ENCODE results near the gene ISOC2.

The ISOC2 gene

DNA sequence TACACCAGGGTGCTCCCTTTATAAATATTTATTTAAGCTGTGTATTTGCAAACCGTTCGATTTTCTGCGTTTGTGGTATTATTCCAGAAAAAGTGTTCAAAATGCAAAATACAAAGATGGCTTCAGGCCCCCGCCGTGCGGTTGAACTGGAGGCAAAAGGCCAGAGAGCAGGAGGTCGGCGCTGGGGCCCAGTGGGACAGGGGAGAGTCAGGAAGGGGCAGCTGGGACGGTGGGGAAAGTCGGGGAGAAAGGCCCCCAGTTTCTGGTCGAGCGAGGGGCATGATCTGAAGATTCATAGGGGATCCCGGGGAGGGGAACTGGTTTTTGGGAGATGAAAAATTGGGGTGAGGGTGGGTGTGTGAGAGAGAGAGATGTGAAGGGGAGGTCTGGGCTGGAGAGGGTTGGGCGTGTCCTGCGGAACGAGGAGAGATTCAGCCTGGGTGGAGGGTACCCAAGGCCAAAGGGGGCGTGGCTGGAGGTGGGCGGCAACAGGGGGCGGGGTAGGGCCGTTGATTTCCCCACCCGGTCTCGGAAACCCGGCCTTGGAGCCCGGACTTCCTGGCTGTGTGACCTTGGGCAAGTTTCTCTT is 678 bp downstream of the ISOC2 start:
- Histone ChIP-seq H3F3A (ENCODE audit: insufficient read depth, low read length) (no peaks in the 10 kb centered on the region), H3K4me3 (ENCODE audit: low read depth, low read length, poor library complexity, severe bottlenecking) (peak overlapping the region; percentile 88), H3K9me3 (ENCODE audit: low read length) (no peaks in the 10 kb centered on the region), H3K27me3 (ENCODE audit: insufficient read depth, low read length) (no peaks in the 10 kb centered on the region), H3K9me2 (ENCODE audit: low read depth, low read length) (no peaks in the 10 kb centered on the region), H3K4me1 (ENCODE audit: insufficient read depth, low read length, severe bottlenecking) (peaks cover 20% of the 10 kb centered on the region), H4K20me1 (ENCODE audit: insufficient read depth, low read length) (no peaks in the 10 kb centered on the region), H3K79me2 (ENCODE audit: insufficient read depth, low read length) (no peaks in the 10 kb centered on the region), H2AFZ (ENCODE audit: low read length) (no peak overlapping the region), H3K4me2 (ENCODE audit: low read length) (peak overlapping the region; percentile 76), H3K27ac (ENCODE audit: low read depth, low read length, poor library complexity, severe bottlenecking) (peak overlapping the region; percentile 93), H3K9ac (ENCODE audit: low read length) (peak overlapping the region; percentile 95), H3K36me3 (ENCODE audit: insufficient read depth, low read length) (0 out of 2 replicates have a peak, but pooled peaks cover 8% of the 10 kb centered on the region)
- no peak for TF ChIP-seq EZH2 (IDR thresholded peaks at IDR 0.05; ENCODE audit: borderline replicate concordance, low read length)
- TF ChIP-seq, protein P1, sequence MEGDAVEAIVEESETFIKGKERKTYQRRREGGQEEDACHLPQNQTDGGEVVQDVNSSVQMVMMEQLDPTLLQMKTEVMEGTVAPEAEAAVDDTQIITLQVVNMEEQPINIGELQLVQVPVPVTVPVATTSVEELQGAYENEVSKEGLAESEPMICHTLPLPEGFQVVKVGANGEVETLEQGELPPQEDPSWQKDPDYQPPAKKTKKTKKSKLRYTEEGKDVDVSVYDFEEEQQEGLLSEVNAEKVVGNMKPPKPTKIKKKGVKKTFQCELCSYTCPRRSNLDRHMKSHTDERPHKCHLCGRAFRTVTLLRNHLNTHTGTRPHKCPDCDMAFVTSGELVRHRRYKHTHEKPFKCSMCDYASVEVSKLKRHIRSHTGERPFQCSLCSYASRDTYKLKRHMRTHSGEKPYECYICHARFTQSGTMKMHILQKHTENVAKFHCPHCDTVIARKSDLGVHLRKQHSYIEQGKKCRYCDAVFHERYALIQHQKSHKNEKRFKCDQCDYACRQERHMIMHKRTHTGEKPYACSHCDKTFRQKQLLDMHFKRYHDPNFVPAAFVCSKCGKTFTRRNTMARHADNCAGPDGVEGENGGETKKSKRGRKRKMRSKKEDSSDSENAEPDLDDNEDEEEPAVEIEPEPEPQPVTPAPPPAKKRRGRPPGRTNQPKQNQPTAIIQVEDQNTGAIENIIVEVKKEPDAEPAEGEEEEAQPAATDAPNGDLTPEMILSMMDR (IDR thresholded peaks at IDR 0.05; ENCODE audit: low read length): no peak

DNA sequence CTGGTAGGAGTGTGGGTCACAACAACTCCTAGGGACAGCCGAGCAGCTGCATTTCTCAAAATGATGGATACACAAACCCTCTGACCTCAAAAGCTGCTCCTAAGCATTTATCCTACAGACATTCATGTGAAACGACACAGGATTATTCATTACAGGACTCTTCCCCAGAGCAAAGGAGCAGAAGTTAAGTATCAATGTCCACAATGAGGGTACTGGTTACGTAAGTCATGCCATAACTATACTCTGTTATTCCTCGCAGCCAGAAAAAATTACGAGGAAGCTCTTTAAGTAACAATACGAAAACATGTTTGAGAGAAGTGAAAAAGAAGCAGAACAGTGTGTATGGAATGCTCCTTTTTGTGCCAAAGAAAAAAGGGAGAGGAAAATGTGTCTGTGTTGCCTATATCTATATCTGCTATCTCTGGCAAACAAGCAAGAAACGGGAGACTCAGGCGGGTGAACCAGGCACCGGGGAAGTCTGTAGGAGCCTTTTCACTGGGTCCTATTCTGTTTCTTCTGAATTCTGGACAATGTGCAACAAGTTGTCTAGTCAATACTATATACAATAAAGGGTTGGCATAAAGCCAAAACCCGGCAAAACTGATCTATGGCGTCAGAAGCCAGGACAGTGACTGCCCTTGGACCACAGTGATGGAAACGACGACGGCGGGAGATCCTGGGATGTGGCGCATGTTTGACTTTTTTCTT is 1.3 kb downstream of the ISOC2 start:
- Histone ChIP-seq H2AFZ (ENCODE audit: low read length) (no peak overlapping the region), H3K4me2 (ENCODE audit: low read length) (peak overlapping the region; percentile 76), H3K4me3 (ENCODE audit: low read depth, low read length, poor library complexity, severe bottlenecking) (peak overlapping the region; percentile 88), H3K79me2 (ENCODE audit: insufficient read depth, low read length) (no peaks in the 10 kb centered on the region), H3F3A (ENCODE audit: insufficient read depth, low read length) (no peaks in the 10 kb centered on the region), H4K20me1 (ENCODE audit: insufficient read depth, low read length) (no peaks in the 10 kb centered on the region), H3K9me2 (ENCODE audit: low read depth, low read length) (no peaks in the 10 kb centered on the region), H3K4me1 (ENCODE audit: insufficient read depth, low read length, severe bottlenecking) (peaks cover 20% of the 10 kb centered on the region), H3K27me3 (ENCODE audit: insufficient read depth, low read length) (no peaks in the 10 kb centered on the region), H3K27ac (ENCODE audit: low read depth, low read length, poor library complexity, severe bottlenecking) (no peak overlapping the region), H3K9me3 (ENCODE audit: low read length) (no peaks in the 10 kb centered on the region), H3K9ac (ENCODE audit: low read length) (peak overlapping the region; percentile 18; the same call in 1 of the 2 replicates), H3K36me3 (ENCODE audit: insufficient read depth, low read length) (0 out of 2 replicates have a peak, but pooled peaks cover 8% of the 10 kb centered on the region)
- TF ChIP-seq, protein P1 (IDR thresholded peaks at IDR 0.05; ENCODE audit: low read length): no peak
- TF ChIP-seq EZH2 (IDR thresholded peaks at IDR 0.05; ENCODE audit: borderline replicate concordance, low read length): no peak

DNA sequence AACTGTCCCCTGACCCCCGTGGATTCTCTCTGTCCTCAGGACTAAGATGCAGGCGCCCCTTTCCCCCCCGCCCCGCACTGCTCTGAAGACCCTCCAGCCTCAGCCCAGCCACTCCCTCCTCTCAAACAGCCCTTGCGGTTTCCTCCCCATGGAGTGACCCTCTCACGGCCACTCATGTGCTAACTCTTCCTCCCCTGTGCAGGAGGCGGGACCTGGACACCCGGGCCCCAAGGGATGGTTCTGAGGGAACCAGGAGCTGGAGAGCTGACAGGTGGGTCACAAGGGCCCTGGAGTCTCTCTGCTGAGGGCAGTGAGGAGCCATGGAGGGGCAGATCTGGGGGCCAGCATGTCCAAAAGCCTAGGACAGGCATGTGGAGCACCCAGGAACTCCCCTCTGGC is 1.9 kb downstream of the ISOC2 start:
- H3K9me2 ChIP-seq (ENCODE audit: low read depth, low read length): no peaks in the 10 kb centered on the region
- peaks cover 20% of the 10 kb centered on the region for H3K4me1 ChIP-seq (ENCODE audit: insufficient read depth, low read length, severe bottlenecking)
- H3K4me3 ChIP-seq (ENCODE audit: low read depth, low read length, poor library complexity, severe bottlenecking): peak overlapping the region; percentile 88
- no peaks in the 10 kb centered on the region for H3K9me3 ChIP-seq (ENCODE audit: low read length)
- H3K9ac ChIP-seq (ENCODE audit: low read length): no peak overlapping the region
- H3F3A ChIP-seq (ENCODE audit: insufficient read depth, low read length): no peaks in the 10 kb centered on the region
- H3K27ac ChIP-seq (ENCODE audit: low read depth, low read length, poor library complexity, severe bottlenecking): no peak overlapping the region
- no peak overlapping the region for H2AFZ ChIP-seq (ENCODE audit: low read length)
- no peaks in the 10 kb centered on the region for H3K79me2 ChIP-seq (ENCODE audit: insufficient read depth, low read length)
- no peak for TF ChIP-seq EZH2 (IDR thresholded peaks at IDR 0.05; ENCODE audit: borderline replicate concordance, low read length)
- TF ChIP-seq, protein P1 (IDR thresholded peaks at IDR 0.05; ENCODE audit: low read length): no peak
- H4K20me1 ChIP-seq (ENCODE audit: insufficient read depth, low read length): no peaks in the 10 kb centered on the region
- H3K4me2 ChIP-seq (ENCODE audit: low read length): peak overlapping the region; percentile 76
- no peaks in the 10 kb centered on the region for H3K27me3 ChIP-seq (ENCODE audit: insufficient read depth, low read length)
- peaks cover 8% of the 10 kb centered on the region; the same call in 1 of the 2 replicates for H3K36me3 ChIP-seq (ENCODE audit: insufficient read depth, low read length)

All from OCI-LY1 (cell line).